Stimulated activated CD4-positive, alpha-beta T cell treated with anti-CD3 and anti-CD28 coated beads, Interleukin-1b, Interleukin-23, amount 100 ng/mL, for 24 hours (primary cell): Measurements from ENCODE around the gene CTSW.

Experiments
- DNase-seq, 4 experiments: peaks; one replicate each; pipeline ENCODE4 v3.0.0-alpha.2; 2020; ENCODE audit warnings: low read depth in 4 of 4, low spot score in 1 of 4

The CTSW gene

DNA sequence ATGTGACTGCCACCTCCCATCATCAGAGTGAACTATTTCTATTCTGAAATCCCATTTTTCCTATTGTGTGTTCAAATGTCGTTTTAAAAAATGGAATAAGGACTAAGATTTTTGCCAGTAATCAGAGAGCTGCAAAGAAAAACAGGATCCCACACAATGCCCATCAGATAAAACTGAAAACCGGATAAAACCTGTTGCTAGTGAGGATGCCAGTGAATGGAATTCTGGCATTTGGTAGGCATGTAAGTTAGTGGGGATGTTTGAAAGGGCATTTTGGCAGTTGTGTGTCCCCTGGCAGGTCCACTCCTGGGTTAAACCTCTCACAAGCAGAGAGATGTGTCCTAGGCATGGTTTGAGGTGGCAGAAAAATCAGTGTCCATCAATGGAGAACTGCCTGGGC lies 45.8 kb downstream of the CTSW start:
- no peak for DNase-seq

DNA sequence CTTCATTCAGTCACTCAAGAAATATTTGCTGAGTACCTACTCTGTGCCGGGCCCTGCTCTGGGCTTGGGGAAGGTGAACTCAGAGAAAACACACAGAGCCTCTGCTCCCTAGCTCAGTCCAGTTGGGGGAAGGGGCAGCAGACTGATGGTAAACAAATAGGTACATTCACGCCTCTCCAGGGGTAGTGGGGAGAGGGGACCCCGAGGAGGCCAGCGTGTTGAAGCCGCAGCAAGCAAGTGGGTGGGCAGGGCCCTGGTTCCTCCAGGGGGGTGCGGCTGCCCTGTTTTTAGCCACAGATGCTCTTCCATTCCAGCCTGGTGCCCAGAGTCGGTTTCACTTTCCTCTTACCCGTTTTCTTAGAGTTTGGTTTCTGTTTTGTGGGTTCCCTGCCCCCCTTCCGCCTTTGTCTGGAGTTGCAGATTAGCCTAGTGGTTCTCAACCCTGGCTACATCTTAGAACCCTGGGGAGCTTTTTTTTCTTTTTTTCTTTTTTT lies 48.3 kb downstream of the CTSW start:
- DNase-seq: peak; percentile 29 to 64 (median 42)

DNA sequence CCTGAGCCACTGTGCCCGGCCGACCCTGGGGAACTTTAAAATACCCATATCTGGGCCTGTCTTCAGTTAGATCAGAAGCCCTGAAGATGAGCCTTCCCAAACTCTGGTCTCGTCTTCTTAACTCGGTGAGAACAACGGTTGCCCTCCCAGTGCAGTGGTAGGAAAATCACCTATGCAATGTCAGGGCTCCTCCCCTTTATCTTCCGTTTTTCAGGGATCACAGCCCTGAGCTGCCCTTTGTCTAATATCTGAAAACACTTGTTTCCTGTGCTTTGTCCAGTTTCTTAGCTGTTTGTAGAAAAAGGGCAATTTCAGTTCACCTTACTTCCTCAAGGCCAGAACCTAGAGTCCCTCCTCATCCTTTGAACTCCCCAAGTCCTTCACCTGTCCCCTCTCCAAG lies 49.0 kb downstream of the CTSW start:
- no peak for DNase-seq

DNA sequence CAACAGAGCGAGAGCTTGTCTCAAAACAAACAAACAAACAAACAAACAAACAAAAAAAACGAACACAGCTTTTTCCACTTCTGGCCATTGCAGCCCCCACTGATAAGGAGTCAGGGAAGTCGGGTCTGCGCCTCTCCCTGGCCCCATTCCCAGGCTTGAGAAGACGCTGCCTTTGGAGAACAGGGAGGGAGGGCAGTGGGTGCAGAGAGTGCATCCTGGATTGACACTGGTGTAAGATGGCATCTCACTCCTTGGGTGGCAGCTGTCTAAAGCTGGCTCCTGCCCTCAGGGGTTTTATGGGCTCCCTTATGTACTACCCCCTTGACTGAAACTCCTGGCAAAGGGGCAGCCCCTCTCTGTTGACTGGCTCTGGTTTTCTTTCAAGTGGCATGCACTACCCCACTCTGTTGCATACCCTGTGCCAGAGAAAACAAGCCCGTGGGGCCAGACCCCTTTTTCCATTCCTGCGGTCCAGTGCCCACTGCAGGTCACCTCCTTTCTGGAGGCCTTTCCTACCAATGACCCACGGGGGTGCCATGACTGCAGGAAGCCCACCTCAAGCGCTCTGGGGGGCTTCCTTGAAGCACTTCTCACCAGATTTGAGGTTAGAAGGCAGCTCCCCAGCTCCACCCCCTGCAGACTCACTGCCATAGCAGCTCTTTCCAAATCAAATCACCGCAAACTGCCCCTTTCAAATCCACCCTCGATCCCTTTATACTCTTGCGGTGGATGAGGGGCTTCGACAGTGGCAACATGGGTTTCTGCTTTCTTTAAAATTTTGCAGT lies 52.3 kb downstream of the CTSW start:
- DNase-seq: no peak

DNA sequence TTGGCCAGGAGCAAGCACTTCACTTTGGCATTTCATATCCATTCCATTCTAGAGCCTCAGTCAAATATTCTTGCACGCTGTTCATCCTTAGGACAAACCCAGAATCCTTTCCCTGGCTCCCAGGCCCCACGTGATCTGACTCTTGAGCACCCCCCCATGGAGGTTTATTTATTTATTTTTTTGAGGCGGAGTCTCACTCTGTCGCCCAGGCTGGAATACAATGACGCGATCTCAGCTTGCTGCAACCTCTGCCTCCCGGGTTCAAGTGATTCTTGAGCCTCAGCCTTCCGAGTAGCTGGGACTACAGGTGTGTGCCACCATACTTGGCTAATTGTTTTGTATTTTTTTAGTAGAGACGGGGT lies 52.9 kb downstream of the CTSW start:
- DNase-seq: no peak
